ENCODE data around the gene OR5M10. TPM values are rescaled to one million over a fixed set of nuclear protein-coding genes. Genes with fewer than 3 reads are reported as not detected.
"Not testable (repeated sequence)": the region's sequence is repeated elsewhere in the genome, so short reads cannot be mapped to it uniquely, and the experiment has no call there.

OR5M10 gene
- polyA plus RNA-seq, 2 of the 4 experiments (the other 2 are of a cell fraction) = not detected

GRCh38 chr11:56624661-56625110 lies 47.2 kb upstream of the OR5M10 start:
- DNase-seq (ENCODE audit: low read depth in 1 of 2, low spot score in 1 of 2) (peak; percentile 62 to 77), ATAC-seq (peak; percentile 95 to 98), FAIRE-seq (peak; percentile 77)
- no peak overlapping the region for H3K27ac ChIP-seq
- ChIA-PET POLR2A (no interaction called here), CTCF (interaction anchor here (0.9 to 6.2 kb wide), 10 partner anchors 10 to 626 kb away, joined by 3 to 54 read pairs (median 6); no protein-coding TSS in a partner anchor)
- H3K4me3 ChIP-seq = no peak overlapping the region
- H3K4me2 ChIP-seq = peak overlapping the region; percentile 34; the same call in 1 of the 3 replicates
- no peak for TF ChIP-seq ESRRA (IDR thresholded peaks at IDR 0.05; ENCODE audit: borderline replicate concordance, low read length)
- TF ChIP-seq RAD21 (conservative IDR thresholded peaks at IDR 0.05 in 1 of 2, IDR thresholded peaks at IDR 0.05 in 1 of 2) = peak; percentile 69 to 72
- TF ChIP-seq ZNF302 (CRISPR knock-in tag; IDR thresholded peaks at IDR 0.05) = no peak
- TF ChIP-seq RARB (CRISPR knock-in tag; IDR thresholded peaks at IDR 0.05) = no peak
- peak; percentile 70 for TF ChIP-seq CTCF (IDR thresholded peaks at IDR 0.05)
- no peak for TF ChIP-seq SREBF2 (IDR thresholded peaks at IDR 0.05)
- 0 out of 2 replicates have a peak, but pooled peaks have one; percentile 29 for TF ChIP-seq FOSL2 (IDR thresholded peaks at IDR 0.05)
- TF ChIP-seq FOSL2 (CRISPR knock-in tag; IDR thresholded peaks at IDR 0.05) = peak; percentile 82
- TF ChIP-seq NPAS2 (CRISPR knock-in tag; IDR thresholded peaks at IDR 0.05; ENCODE audit: borderline replicate concordance) = no peak
- TF ChIP-seq HOXA7 (CRISPR knock-in tag; IDR thresholded peaks at IDR 0.05) = no peak
- TF ChIP-seq PHF8 (IDR thresholded peaks at IDR 0.05; ENCODE audit: borderline replicate concordance, low read depth) = no peak
- no peak for TF ChIP-seq CHD2 (IDR thresholded peaks at IDR 0.05; ENCODE audit: low read length, partially characterized antibody)
- no peak for TF ChIP-seq KDM1A (IDR thresholded peaks at IDR 0.05; ENCODE audit: low read depth)
- peak; percentile 81 for TF ChIP-seq SMC3 (IDR thresholded peaks at IDR 0.05)
- WGBS (ENCODE audit: missing lambda C conversion rate) = 5% methylated on average over 3 of the region's 3 CpGs
- H3K4me1 ChIP-seq = peaks cover 3% of the 10 kb centered on the region; the same call in 1 of the 3 replicates
- H3K9me3 ChIP-seq = no peaks in the 10 kb centered on the region

GRCh38 chr11:56611174-56611573 lies 33.7 kb upstream of the OR5M10 start:
- Histone ChIP-seq H3K4me3 (no peak overlapping the region), H3K4me1 (no peaks in the 10 kb centered on the region), H3K9me3 (no peaks in the 10 kb centered on the region), H3K27ac (no peak overlapping the region), H3K4me2 (no peak overlapping the region)
- DNase-seq (ENCODE audit: low read depth in 1 of 2, low spot score in 1 of 2) (no peak), ATAC-seq (no peak), FAIRE-seq (no peak)
- CTCF ChIA-PET = no interaction called here
- POLR2A ChIA-PET = no interaction called here
- TF ChIP-seq POLR2AphosphoS2 (conservative IDR thresholded peaks at IDR 0.05; ENCODE audit: low read length) (no peak), E2F6 (IDR thresholded peaks at IDR 0.05; ENCODE audit: borderline replicate concordance, low read depth) (no peak), CBX2 (IDR thresholded peaks at IDR 0.05; ENCODE audit: borderline replicate concordance, low read depth) (no peak), HOXB13 (CRISPR knock-in tag; IDR thresholded peaks at IDR 0.05; ENCODE audit: low read depth) (no peak), RCOR1 (IDR thresholded peaks at IDR 0.05; ENCODE audit: low read depth, low read length) (no peak), CHD4 (IDR thresholded peaks at IDR 0.05; ENCODE audit: borderline replicate concordance) (no peak), NFE2L2 (conservative IDR thresholded peaks at IDR 0.05; ENCODE audit: low read length) (peak; percentile 54)
- 8% methylated on average over 1 of the region's 1 CpG for WGBS (ENCODE audit: missing lambda C conversion rate)

- H3K27ac ChIP-seq; H3K9me3 ChIP-seq; POLR2A ChIA-PET; CTCF ChIA-PET; ATAC-seq; H3K4me1 ChIP-seq; DNase-seq (ENCODE audit: low read depth in 1 of 2, low spot score in 1 of 2); H3K4me2 ChIP-seq; FAIRE-seq; H3K4me3 ChIP-seq: not testable (repeated sequence)
- whole genome bisulfite sequencing (ENCODE audit: missing lambda C conversion rate) = 57% methylated on average over 19 of the region's 20 CpGs
Observed at GRCh38 chr11:56592088-56592717, 14.7 kb upstream of the OR5M10 start.

All from A549 (cell line).